HG03280 (cell line): ENCODE data around the gene OIT3.

ENCODE experiments used
- ATAC-seq: cut with Tn5 transposase; IDR thresholded peaks from one replicate; pipeline ENCODE4 v1.9.1; 2021; ENCODE audit warnings: mild to moderate bottlenecking, moderate library complexity; ENCODE audit not compliant: unreplicated experiment

Gene OIT3

GRCh38 chr10:72893136-72893798 lies at the start of gene OIT3:
Gene OIT3 (plus strand): TSS chr10:72893739. CDS start chr10:72893799, 60 bp downstream.
- no peak for ATAC-seq

GRCh38 chr10:72846238-72846637 lies 47.3 kb upstream of the OIT3 start:
- no peak for ATAC-seq

- ATAC-seq = no peak
Observed at GRCh38 chr10:72847681-72848080, 45.9 kb upstream of the OIT3 start.

GRCh38 chr10:72850861-72851260 lies 42.7 kb upstream of the OIT3 start:
- no peak for ATAC-seq

GRCh38 chr10:72851509-72851908 lies 42.0 kb upstream of the OIT3 start:
- no peak for ATAC-seq

- no peak for ATAC-seq
Observed at GRCh38 chr10:72852508-72852907, 41.0 kb upstream of the OIT3 start.

GRCh38 chr10:72855129-72855528 lies 38.4 kb upstream of the OIT3 start:
- no peak for ATAC-seq

- no peak for ATAC-seq
Observed at GRCh38 chr10:72855790-72856189, 37.7 kb upstream of the OIT3 start.

- ATAC-seq = no peak
Observed at GRCh38 chr10:72858067-72858466, 35.5 kb upstream of the OIT3 start.

GRCh38 chr10:72862957-72863356 lies 30.6 kb upstream of the OIT3 start:
- ATAC-seq = no peak

GRCh38 chr10:72875250-72876055 lies 18.1 kb upstream of the OIT3 start:
- no peak for ATAC-seq

GRCh38 chr10:72879245-72879644 lies 14.3 kb upstream of the OIT3 start:
- ATAC-seq = no peak

- no peak for ATAC-seq
Observed at GRCh38 chr10:72881291-72881690, 12.2 kb upstream of the OIT3 start.

- no peak for ATAC-seq
Observed at GRCh38 chr10:72883861-72884260, 9.7 kb upstream of the OIT3 start.

- ATAC-seq = no peak
Observed at GRCh38 chr10:72885953-72886352, 7.6 kb upstream of the OIT3 start.

GRCh38 chr10:72886621-72887020 lies 6.9 kb upstream of the OIT3 start:
- ATAC-seq = no peak

- no peak for ATAC-seq
Observed at GRCh38 chr10:72887043-72887442, 6.5 kb upstream of the OIT3 start.

GRCh38 chr10:72888151-72888638 lies 5.3 kb upstream of the OIT3 start:
- no peak for ATAC-seq

- ATAC-seq = no peak
Observed at GRCh38 chr10:72889391-72889831, 4.1 kb upstream of the OIT3 start.

GRCh38 chr10:72890086-72890485 lies 3.5 kb upstream of the OIT3 start:
- no peak for ATAC-seq

- no peak for ATAC-seq
Observed at GRCh38 chr10:72895236-72895850, 1.8 kb downstream of the OIT3 start.

GRCh38 chr10:72898616-72899015 lies 5.1 kb downstream of the OIT3 start:
- ATAC-seq = no peak
